KMS-11 (cell line): ENCODE data around the gene SERTM2.

Experiments
- H2AFZ ChIP-seq: fragments of 200-600 bp; sonication (generic); 2 replicates; pipeline ENCODE4 v1.6.1; 2016; ENCODE audit warnings: antibody characterized with exemption, mixed run types, low read depth
- H3K27ac ChIP-seq: fragments of 200-600 bp; sonication (generic); 2 replicates; pipeline ENCODE4 v1.6.1; 2016; ENCODE audit warnings: mild to moderate bottlenecking, mixed run types
- H3K27me3 ChIP-seq: fragments of 200-600 bp; sonication (generic); 2 replicates; pipeline ENCODE4 v1.6.1; 2017; ENCODE audit warnings: mild to moderate bottlenecking, low read depth, mixed run types, moderate library complexity; ENCODE audit not compliant: insufficient read depth
- H3K36me3 ChIP-seq: fragments of 200-600 bp; sonication (generic); 2 replicates; pipeline ENCODE4 v1.6.1; 2017; ENCODE audit warnings: mild to moderate bottlenecking, mixed run types; ENCODE audit not compliant: insufficient read depth
- H3K4me1 ChIP-seq: fragments of 200-600 bp; sonication (generic); 2 replicates; pipeline ENCODE4 v1.6.1; 2016; ENCODE audit warnings: mild to moderate bottlenecking, low read depth, mixed run types; ENCODE audit not compliant: poor library complexity, severe bottlenecking
- H3K4me2 ChIP-seq: fragments of 200-600 bp; sonication (generic); 2 replicates; pipeline ENCODE4 v1.7.0; 2016; ENCODE audit warnings: mild to moderate bottlenecking, mixed run types
- H3K4me3 ChIP-seq: fragments of 200-600 bp; sonication (generic); IDR thresholded peaks from 2 replicates; pipeline ENCODE4 v1.6.1; 2017; ENCODE audit warnings: low read depth, low read length, mixed read lengths; ENCODE audit not compliant: insufficient read depth
- H3K79me2 ChIP-seq: fragments of 200-600 bp; sonication (generic); 2 replicates; pipeline ENCODE4 v1.6.1; 2016; ENCODE audit warnings: low read depth, mixed run types; ENCODE audit not compliant: insufficient read depth
- H3K9ac ChIP-seq: fragments of 200-600 bp; sonication (generic); 2 replicates; pipeline ENCODE4 v1.6.1; 2016; ENCODE audit warnings: mild to moderate bottlenecking, mixed run types
- H4K20me1 ChIP-seq: fragments of 200-600 bp; sonication (generic); 2 replicates; pipeline ENCODE4 v1.6.1; 2016; ENCODE audit warnings: mild to moderate bottlenecking, mixed run types; ENCODE audit not compliant: insufficient read depth
- CTCF ChIP-seq: fragments of 200-600 bp; sonication (generic); conservative IDR thresholded peaks from 2 replicates; pipeline ENCODE4 v1.6.1; 2017; ENCODE audit warnings: low read depth, mild to moderate bottlenecking, antibody characterized with exemption, low read length, moderate library complexity, mixed read lengths

SERTM2 gene

GRCh38 chrX:111506826-111507225, 4.6 kb upstream of the SERTM2 start:
- H3K4me1 ChIP-seq = no peaks in the 10 kb centered on the region
- no peaks in the 10 kb centered on the region for H4K20me1 ChIP-seq
- no peak overlapping the region for H3K4me2 ChIP-seq
- no peak overlapping the region for H3K4me3 ChIP-seq
- TF ChIP-seq CTCF = no peak
- H3K27ac ChIP-seq = no peak overlapping the region
- H3K27me3 ChIP-seq = no peaks in the 10 kb centered on the region
- H3K9ac ChIP-seq = no peak overlapping the region
- no peak overlapping the region for H2AFZ ChIP-seq
- no peaks in the 10 kb centered on the region for H3K79me2 ChIP-seq
- no peaks in the 10 kb centered on the region for H3K36me3 ChIP-seq

- Histone ChIP-seq H3K4me2 (no peak overlapping the region), H3K9ac (no peak overlapping the region), H3K4me1 (no peaks in the 10 kb centered on the region), H3K27ac (no peak overlapping the region), H4K20me1 (no peaks in the 10 kb centered on the region), H3K36me3 (no peaks in the 10 kb centered on the region), H2AFZ (no peak overlapping the region), H3K27me3 (no peaks in the 10 kb centered on the region), H3K79me2 (no peaks in the 10 kb centered on the region), H3K4me3 (no peak overlapping the region)
- no peak for TF ChIP-seq CTCF
These were observed 3.5 kb upstream of the SERTM2 start for GRCh38 chrX:111507933-111508332.

GRCh38 chrX:111515298-111515697, 3.9 kb downstream of the SERTM2 start:
- Histone ChIP-seq H3K4me1 (peaks cover 19% of the 10 kb centered on the region), H3K4me3 (no peak overlapping the region), H3K36me3 (no peaks in the 10 kb centered on the region), H3K4me2 (no peak overlapping the region), H3K27me3 (no peaks in the 10 kb centered on the region), H3K79me2 (no peaks in the 10 kb centered on the region), H2AFZ (no peak overlapping the region), H3K9ac (no peak overlapping the region), H3K27ac (no peak overlapping the region), H4K20me1 (no peaks in the 10 kb centered on the region)
- no peak for TF ChIP-seq CTCF

- Histone ChIP-seq H3K4me1 (peaks cover 24% of the 10 kb centered on the region), H3K79me2 (no peaks in the 10 kb centered on the region), H2AFZ (no peak overlapping the region), H3K27me3 (no peaks in the 10 kb centered on the region), H4K20me1 (no peaks in the 10 kb centered on the region), H3K36me3 (no peaks in the 10 kb centered on the region), H3K4me3 (no peak overlapping the region), H3K9ac (no peak overlapping the region), H3K4me2 (no peak overlapping the region; the same call in 1 of the 2 replicates), H3K27ac (0 out of 2 replicates have a peak overlapping the region, but pooled peaks have one; percentile 52)
- no peak for TF ChIP-seq CTCF
These were observed 7.2 kb downstream of the SERTM2 start for GRCh38 chrX:111518667-111519066.

GRCh38 chrX:111519215-111519614, 7.8 kb downstream of the SERTM2 start:
- Histone ChIP-seq H3K4me2 (peak overlapping the region; percentile 67), H3K4me3 (no peak overlapping the region), H3K27ac (peak overlapping the region; percentile 52), H3K4me1 (peaks cover 24% of the 10 kb centered on the region), H3K27me3 (no peaks in the 10 kb centered on the region), H3K36me3 (no peaks in the 10 kb centered on the region), H3K9ac (peak overlapping the region; percentile 15; the same call in 1 of the 2 replicates), H2AFZ (peak overlapping the region; percentile 38; the same call in 1 of the 2 replicates), H4K20me1 (no peaks in the 10 kb centered on the region), H3K79me2 (no peaks in the 10 kb centered on the region)
- TF ChIP-seq CTCF = no peak
